ENCODE results near the gene CLCNKB.

- TF ChIP-seq, protein P1, sequence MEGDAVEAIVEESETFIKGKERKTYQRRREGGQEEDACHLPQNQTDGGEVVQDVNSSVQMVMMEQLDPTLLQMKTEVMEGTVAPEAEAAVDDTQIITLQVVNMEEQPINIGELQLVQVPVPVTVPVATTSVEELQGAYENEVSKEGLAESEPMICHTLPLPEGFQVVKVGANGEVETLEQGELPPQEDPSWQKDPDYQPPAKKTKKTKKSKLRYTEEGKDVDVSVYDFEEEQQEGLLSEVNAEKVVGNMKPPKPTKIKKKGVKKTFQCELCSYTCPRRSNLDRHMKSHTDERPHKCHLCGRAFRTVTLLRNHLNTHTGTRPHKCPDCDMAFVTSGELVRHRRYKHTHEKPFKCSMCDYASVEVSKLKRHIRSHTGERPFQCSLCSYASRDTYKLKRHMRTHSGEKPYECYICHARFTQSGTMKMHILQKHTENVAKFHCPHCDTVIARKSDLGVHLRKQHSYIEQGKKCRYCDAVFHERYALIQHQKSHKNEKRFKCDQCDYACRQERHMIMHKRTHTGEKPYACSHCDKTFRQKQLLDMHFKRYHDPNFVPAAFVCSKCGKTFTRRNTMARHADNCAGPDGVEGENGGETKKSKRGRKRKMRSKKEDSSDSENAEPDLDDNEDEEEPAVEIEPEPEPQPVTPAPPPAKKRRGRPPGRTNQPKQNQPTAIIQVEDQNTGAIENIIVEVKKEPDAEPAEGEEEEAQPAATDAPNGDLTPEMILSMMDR (conservative IDR thresholded peaks at IDR 0.05; ENCODE audit: low read depth, low read length), result no peak
- TF ChIP-seq EZH2 (IDR thresholded peaks at IDR 0.05; ENCODE audit: low read length, unreplicated experiment) (no peak), EZH2phosphoT487 (IDR thresholded peaks at IDR 0.05; ENCODE audit: borderline replicate concordance, low read length) (no peak)
These were observed 30.9 kb upstream of the CLCNKB start for GRCh38 chr1:16012590-16013219.
